Measurements from ENCODE around the gene NKX6-2.

- TF ChIP-seq TARDBP (IDR thresholded peaks at IDR 0.05) (no peak), BHLHE40 (IDR thresholded peaks at IDR 0.05; ENCODE audit: borderline replicate concordance) (no peak), ELF4 (IDR thresholded peaks at IDR 0.05) (no peak), SUZ12 (IDR thresholded peaks at IDR 0.05) (no peak), HDGF (IDR thresholded peaks at IDR 0.05; ENCODE audit: borderline replicate concordance) (no peak), L3MBTL2 (conservative IDR thresholded peaks at IDR 0.05) (no peak), LEF1 (IDR thresholded peaks at IDR 0.05; ENCODE audit: borderline replicate concordance) (no peak), SP1 (IDR thresholded peaks at IDR 0.05) (no peak), FOXM1 (IDR thresholded peaks at IDR 0.05; ENCODE audit: borderline replicate concordance) (no peak), PKNOX1 (IDR thresholded peaks at IDR 0.05) (no peak), CTBP1 (IDR thresholded peaks at IDR 0.05; ENCODE audit: borderline replicate concordance) (no peak), NFRKB (IDR thresholded peaks at IDR 0.05) (no peak)
These were observed 5.6 kb downstream of the NKX6-2 start for GRCh38 chr10:132780356-132780755.

All from HEK293T (cell line).